PC-9 (cell line): Measurements from ENCODE around the gene RHBDL1.
"Not testable (repeated sequence)": the region's sequence is repeated elsewhere in the genome, so short reads cannot be mapped to it uniquely, and the experiment has no call there.

Experiments
- EZH2 ChIP-seq: fragments of 200-600 bp; sonication (generic); IDR thresholded peaks from 2 replicates; pipeline ENCODE4 v1.8.0; 2017; ENCODE audit warnings: antibody characterized with exemption, low read depth
- TF ChIP-seq, protein P1 (sequence below): fragments of 200-600 bp; sonication (generic); conservative IDR thresholded peaks from 2 replicates; pipeline ENCODE4 v1.6.1; 2017; ENCODE audit warnings: mixed run types, antibody characterized with exemption, mild to moderate bottlenecking, moderate library complexity

- TF ChIP-seq, protein P1, sequence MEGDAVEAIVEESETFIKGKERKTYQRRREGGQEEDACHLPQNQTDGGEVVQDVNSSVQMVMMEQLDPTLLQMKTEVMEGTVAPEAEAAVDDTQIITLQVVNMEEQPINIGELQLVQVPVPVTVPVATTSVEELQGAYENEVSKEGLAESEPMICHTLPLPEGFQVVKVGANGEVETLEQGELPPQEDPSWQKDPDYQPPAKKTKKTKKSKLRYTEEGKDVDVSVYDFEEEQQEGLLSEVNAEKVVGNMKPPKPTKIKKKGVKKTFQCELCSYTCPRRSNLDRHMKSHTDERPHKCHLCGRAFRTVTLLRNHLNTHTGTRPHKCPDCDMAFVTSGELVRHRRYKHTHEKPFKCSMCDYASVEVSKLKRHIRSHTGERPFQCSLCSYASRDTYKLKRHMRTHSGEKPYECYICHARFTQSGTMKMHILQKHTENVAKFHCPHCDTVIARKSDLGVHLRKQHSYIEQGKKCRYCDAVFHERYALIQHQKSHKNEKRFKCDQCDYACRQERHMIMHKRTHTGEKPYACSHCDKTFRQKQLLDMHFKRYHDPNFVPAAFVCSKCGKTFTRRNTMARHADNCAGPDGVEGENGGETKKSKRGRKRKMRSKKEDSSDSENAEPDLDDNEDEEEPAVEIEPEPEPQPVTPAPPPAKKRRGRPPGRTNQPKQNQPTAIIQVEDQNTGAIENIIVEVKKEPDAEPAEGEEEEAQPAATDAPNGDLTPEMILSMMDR: not testable (repeated sequence)
- TF ChIP-seq EZH2: not testable (repeated sequence)
Measured at GRCh38 chr16:691242-691641, 15.8 kb downstream of the RHBDL1 start.
